ENCODE data around the gene RTKN2.

- no peak for TF ChIP-seq POLR2AphosphoS5 (IDR thresholded peaks at IDR 0.05; ENCODE audit: low read depth, low read length)
- no peak for TF ChIP-seq CTCF (IDR thresholded peaks at IDR 0.05)
These were observed 48.6 kb upstream of the RTKN2 start for GRCh38 chr10:62317257-62317656.

Data from Panc1 (cell line).